Measurements from ENCODE around the gene PTPRH. TPM values are rescaled to one million over a fixed set of nuclear protein-coding genes. Genes with fewer than 3 reads are reported as not detected.

The PTPRH gene
- total and polyA plus RNA-seq, 9 of the 15 experiments (the other 6 are each of a cell fraction or from before 2014, with no cell fraction given) = 0.87 to 34.3 (median 22.7) TPM

DNA sequence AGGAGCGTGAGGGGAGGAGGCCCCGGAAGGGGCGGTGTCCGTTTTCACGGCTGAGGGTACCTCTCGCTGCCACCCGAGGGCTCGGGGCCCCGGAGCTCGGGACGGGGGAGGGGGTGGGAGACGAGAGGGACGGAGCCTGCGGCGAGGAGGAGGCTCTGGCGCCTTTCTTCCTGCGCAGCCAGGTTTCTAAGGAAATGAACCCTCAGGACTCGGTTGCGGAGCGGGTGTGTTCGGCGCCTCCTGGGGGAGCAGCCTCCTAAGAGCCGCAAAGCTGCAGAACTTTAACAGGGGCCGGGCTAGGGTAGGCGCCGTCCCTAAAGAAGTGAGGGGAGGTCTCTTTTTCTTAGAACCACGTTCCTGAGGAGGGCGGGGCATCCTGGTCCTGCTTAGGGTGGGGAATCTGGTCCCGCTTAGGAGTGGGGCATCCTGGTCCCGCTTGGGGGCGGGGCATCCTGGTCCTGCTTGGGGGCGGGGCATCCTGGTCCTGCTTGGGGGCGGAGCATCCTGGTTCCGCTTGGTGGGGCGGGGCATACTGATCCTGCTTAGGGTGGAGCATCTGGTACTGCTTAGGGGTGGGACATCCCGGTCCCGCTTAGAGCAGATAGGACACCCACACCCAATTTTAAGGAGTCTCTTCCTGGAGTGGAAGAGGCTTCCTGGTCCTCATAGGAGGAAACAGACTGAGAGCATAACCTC is 35.4 kb downstream of the PTPRH start:
- H3K9me3 ChIP-seq (replicated peaks; ENCODE audit: control insufficient read depth, insufficient read depth, low read depth, low read length) = no peaks in the 10 kb centered on the region
- ATAC-seq (peak; percentile 84), DNase-seq (ENCODE audit: extremely low read depth in 1 of 4, low spot score in 3 of 4) (peak; percentile 90 to 94 (median 92)), FAIRE-seq (peak; percentile 97)
- in situ Hi-C loops (cut with MboI) (loop anchor here (25.0 kb wide), 1 partner anchor 963 kb away; the partner anchor contains the start of gene ZNF444), intact Hi-C loops (cut with micrococcal nuclease) (no loop called here)
- no peaks in the 10 kb centered on the region for H4K20me1 ChIP-seq (replicated peaks; ENCODE audit: control insufficient read depth, insufficient read depth, low read length)
- H3K79me2 ChIP-seq (ENCODE audit: control insufficient read depth, insufficient read depth, low read length) = no peaks in the 10 kb centered on the region; the same call in 2 of the 3 replicates
- H3K4me2 ChIP-seq (ENCODE audit: insufficient read depth, low read length) = peak overlapping the region; percentile 88
- peak overlapping the region; percentile 72 to 94 for H3K9ac ChIP-seq (ENCODE audit: insufficient read depth in 1 of 2, low read depth in 2 of 2, low read length in 2 of 2)
- no peaks in the 10 kb centered on the region for H3K36me3 ChIP-seq (ENCODE audit: control insufficient read depth, insufficient read depth, low read length)
- BruUV-seq (replicated peaks) = no TSS peak
- peak overlapping the region; percentile 60 for H3K4me3 ChIP-seq
- H3K4me1 ChIP-seq (replicated peaks in 1 of 2; ENCODE audit: control insufficient read depth in 2 of 2, insufficient read depth in 2 of 2, low read length in 2 of 2) = peaks cover 27 to 41% of the 10 kb centered on the region in 2 experiments; a peak in 4 of 5 replicates
- peak overlapping the region; percentile 75 for H3K27ac ChIP-seq (ENCODE audit: extremely low read depth, low read depth, low read length)
- WGBS (ENCODE audit: insufficient coverage, low coverage, missing lambda C conversion rate) = 2% methylated on average over 23 of the region's 37 CpGs
- H2AFZ ChIP-seq (ENCODE audit: low read depth, low read length) = peak overlapping the region; percentile 95
- no peaks in the 10 kb centered on the region for H3K27me3 ChIP-seq (ENCODE audit: control insufficient read depth in 2 of 2, insufficient read depth in 2 of 2, low read length in 2 of 2)
- ChIA-PET CTCF (ENCODE audit: low intra/inter-chr PET ratio) (no interaction called here), POLR2A (interaction anchor here (0.5 to 2.7 kb wide), 8 partner anchors 13 to 279 kb away, joined by 3 to 19 read pairs (median 4); partner anchors contain the start of gene UBE2S)
- no peaks in the 10 kb centered on the region for H3K9me1 ChIP-seq (ENCODE audit: control insufficient read depth, insufficient read depth, low read length)
- TF ChIP-seq CREBBP (IDR thresholded peaks at IDR 0.05; ENCODE audit: low read depth, low read length) = no peak
- TF ChIP-seq ZNF316 (IDR thresholded peaks at IDR 0.05) = no peak
- TF ChIP-seq, protein P1, sequence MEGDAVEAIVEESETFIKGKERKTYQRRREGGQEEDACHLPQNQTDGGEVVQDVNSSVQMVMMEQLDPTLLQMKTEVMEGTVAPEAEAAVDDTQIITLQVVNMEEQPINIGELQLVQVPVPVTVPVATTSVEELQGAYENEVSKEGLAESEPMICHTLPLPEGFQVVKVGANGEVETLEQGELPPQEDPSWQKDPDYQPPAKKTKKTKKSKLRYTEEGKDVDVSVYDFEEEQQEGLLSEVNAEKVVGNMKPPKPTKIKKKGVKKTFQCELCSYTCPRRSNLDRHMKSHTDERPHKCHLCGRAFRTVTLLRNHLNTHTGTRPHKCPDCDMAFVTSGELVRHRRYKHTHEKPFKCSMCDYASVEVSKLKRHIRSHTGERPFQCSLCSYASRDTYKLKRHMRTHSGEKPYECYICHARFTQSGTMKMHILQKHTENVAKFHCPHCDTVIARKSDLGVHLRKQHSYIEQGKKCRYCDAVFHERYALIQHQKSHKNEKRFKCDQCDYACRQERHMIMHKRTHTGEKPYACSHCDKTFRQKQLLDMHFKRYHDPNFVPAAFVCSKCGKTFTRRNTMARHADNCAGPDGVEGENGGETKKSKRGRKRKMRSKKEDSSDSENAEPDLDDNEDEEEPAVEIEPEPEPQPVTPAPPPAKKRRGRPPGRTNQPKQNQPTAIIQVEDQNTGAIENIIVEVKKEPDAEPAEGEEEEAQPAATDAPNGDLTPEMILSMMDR (IDR thresholded peaks at IDR 0.05 in 2 of 3, conservative IDR thresholded peaks at IDR 0.05 in 1 of 3; ENCODE audit: insufficient read depth in 2 of 3, low read depth in 1 of 3, low read length in 3 of 3) = peak in 2 of 3 experiments; percentile 11 to 43; a peak in 2 of 6 replicates
- peak; percentile 57; the same call in 1 of the 2 replicates for TF ChIP-seq ZBTB7A (IDR thresholded peaks at IDR 0.05; ENCODE audit: borderline replicate concordance, control insufficient read depth, low read depth, low read length)
- TF ChIP-seq RCOR1 (IDR thresholded peaks at IDR 0.05; ENCODE audit: borderline replicate concordance in 1 of 2, low read depth in 2 of 2, low read length in 2 of 2) = peak in 1 of 2 experiments; percentile 68; a peak in 1 of 4 replicates
- no peak for TF ChIP-seq MAFF (IDR thresholded peaks at IDR 0.05; ENCODE audit: low read length)
- TF ChIP-seq CREB1 (IDR thresholded peaks at IDR 0.05) = 0 out of 2 replicates have a peak, but pooled peaks have one; percentile 14
- no peak for TF ChIP-seq CREB1 (CRISPR knock-in tag; IDR thresholded peaks at IDR 0.05)
- TF ChIP-seq KAT7 (CRISPR knock-in tag; IDR thresholded peaks at IDR 0.05; ENCODE audit: borderline replicate concordance) = no peak
- TF ChIP-seq SMARCE1 (IDR thresholded peaks at IDR 0.05) = peak; percentile 28; the same call in 1 of the 2 replicates
- TF ChIP-seq, protein P2, sequence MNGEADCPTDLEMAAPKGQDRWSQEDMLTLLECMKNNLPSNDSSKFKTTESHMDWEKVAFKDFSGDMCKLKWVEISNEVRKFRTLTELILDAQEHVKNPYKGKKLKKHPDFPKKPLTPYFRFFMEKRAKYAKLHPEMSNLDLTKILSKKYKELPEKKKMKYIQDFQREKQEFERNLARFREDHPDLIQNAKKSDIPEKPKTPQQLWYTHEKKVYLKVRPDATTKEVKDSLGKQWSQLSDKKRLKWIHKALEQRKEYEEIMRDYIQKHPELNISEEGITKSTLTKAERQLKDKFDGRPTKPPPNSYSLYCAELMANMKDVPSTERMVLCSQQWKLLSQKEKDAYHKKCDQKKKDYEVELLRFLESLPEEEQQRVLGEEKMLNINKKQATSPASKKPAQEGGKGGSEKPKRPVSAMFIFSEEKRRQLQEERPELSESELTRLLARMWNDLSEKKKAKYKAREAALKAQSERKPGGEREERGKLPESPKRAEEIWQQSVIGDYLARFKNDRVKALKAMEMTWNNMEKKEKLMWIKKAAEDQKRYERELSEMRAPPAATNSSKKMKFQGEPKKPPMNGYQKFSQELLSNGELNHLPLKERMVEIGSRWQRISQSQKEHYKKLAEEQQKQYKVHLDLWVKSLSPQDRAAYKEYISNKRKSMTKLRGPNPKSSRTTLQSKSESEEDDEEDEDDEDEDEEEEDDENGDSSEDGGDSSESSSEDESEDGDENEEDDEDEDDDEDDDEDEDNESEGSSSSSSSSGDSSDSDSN (IDR thresholded peaks at IDR 0.05; ENCODE audit: borderline replicate concordance in 1 of 2, low read depth in 2 of 2, low read length in 2 of 2) = 0 out of 4 replicates have a peak, but pooled peaks of 1 of the 2 experiments have one; percentile 26
- peak in 1 of 2 experiments; percentile 51; a peak in 1 of 4 replicates for TF ChIP-seq KDM1A (IDR thresholded peaks at IDR 0.05)
- TF ChIP-seq TBL1XR1 (IDR thresholded peaks at IDR 0.05; ENCODE audit: low read length in 2 of 2) = no peak

Measured in K562 (cell line).